Right lobe of liver (tissue), 4 donors: ENCODE measurements around the gene FNDC3A.

ENCODE experiments used
- CTCF ChIP-seq, 4 donors: fragments of 200-600 bp in 3 of 4; fragments of 450-650 bp in 1 of 4; IDR thresholded peaks; one replicate each; pipeline versions ENCODE4 v1.5.1 to v1.8.0; 2016 to 2022; ENCODE audit warnings: antibody characterized with exemption in 4 of 4, mild to moderate bottlenecking in 2 of 4
- POLR2A ChIP-seq: fragments of 450-650 bp; IDR thresholded peaks from one replicate; pipeline ENCODE4 v1.6.1; 2017; ENCODE audit warnings: antibody characterized with exemption, mild to moderate bottlenecking
- donor health status: DM: no; HTN: no; CAD: no.
- donor health status: DM: no; HTN: no; CAD: no.
- donor health status: DM: no; HTN: yes; CAD: no.

DNA sequence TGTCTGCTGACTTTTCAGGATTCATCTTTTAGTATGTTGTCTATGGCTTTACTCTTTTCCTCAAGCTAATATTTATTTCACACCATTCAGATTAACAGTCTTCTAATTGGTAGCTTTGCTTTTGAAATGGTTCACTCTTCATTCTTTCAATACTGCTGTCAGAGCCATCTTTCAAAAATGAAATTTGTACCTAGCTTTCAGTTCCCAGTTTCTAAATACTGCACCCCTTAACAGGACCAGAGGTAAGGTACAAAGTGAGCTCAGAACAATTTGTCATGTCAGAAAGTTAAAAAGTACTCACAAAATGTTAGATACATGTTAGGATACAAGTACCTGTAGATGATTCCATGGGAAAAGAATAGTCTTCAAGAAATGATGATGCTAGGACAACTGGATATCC is 83.0 kb downstream of the FNDC3A start:
- TF ChIP-seq CTCF (IDR thresholded peaks at IDR 0.05) = no peak
- TF ChIP-seq POLR2A = no peak
